BJ (cell line): Measurements from ENCODE around the gene NDUFB6. TPM values are rescaled to one million over a fixed set of nuclear protein-coding genes. Genes with fewer than 3 reads are reported as not detected.

Source experiments
- CTCF ChIA-PET: fragments of 350-600 bp; formaldehyde crosslinking; extraction: SDS; loops from one replicate; lab custom pipeline; 2021; ENCODE audit warnings: antibody characterized with exemption, inconsistent platforms; lab: Yijun Ruan, JAX
- POLR2A ChIA-PET: fragments of 300-600 bp; sonication (Branson Sonifier 250); formaldehyde crosslinking; extraction: SDS; loops from one replicate; lab custom pipeline; 2021; ENCODE audit warnings: antibody characterized with exemption; lab: Charles Lee
- DNase-seq: peaks from one replicate; pipeline ENCODE4 v3.0.0-alpha.2; 2011; ENCODE audit warnings: low read depth
- H3K27me3 ChIP-seq: 2 replicates; pipeline ENCODE4 v1.6.0; 2011; ENCODE audit warnings: low read length; ENCODE audit not compliant: control insufficient read depth, insufficient read depth
- H3K36me3 ChIP-seq: 2 replicates; pipeline ENCODE4 v1.5.1; 2011; ENCODE audit warnings: low read length; ENCODE audit not compliant: control insufficient read depth, insufficient read depth
- H3K4me3 ChIP-seq: 2 replicates; pipeline ENCODE4 v1.5.1; 2011; ENCODE audit warnings: low read depth, mild to moderate bottlenecking, control low read depth, low read length
- polyA plus RNA-seq: library from polyadenylated mRNA; depleted of rRNA; stranded (reverse); fragments of >200 nt; gene quantifications from 2 replicates; pipeline ENCODE4 v1.2.3, GENCODE V29; 2011
- TF ChIP-seq, protein P1 (sequence below): IDR thresholded peaks from 2 replicates; pipeline ENCODE4 v1.5.1; 2011; ENCODE audit warnings: low read depth, mild to moderate bottlenecking, control low read depth, inconsistent platforms, low read length, moderate library complexity; ENCODE audit not compliant: insufficient read depth

The NDUFB6 gene
- polyA plus RNA-seq, 1 experiment, result 72.5 TPM

DNA sequence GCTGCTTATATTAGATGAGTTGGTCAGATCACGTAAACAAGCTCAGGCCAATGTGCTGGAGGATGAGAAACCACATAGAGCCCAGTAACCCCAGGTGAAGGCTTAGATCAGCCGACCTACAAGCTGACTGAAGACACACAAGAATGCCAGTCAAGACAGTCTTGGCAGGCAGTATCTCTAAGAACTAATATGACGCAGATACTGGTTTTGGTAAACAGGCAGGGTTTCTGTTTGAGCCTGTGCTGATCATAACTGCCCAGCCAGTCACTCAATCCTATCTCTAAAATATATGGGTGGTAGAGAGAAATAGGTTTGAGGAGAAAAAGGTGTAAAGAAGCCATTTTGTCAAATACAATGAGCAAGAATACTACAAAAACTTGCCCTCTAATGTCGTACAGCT is 39.1 kb downstream of the NDUFB6 start:
- H3K4me3 ChIP-seq, result no peak overlapping the region
- no peaks in the 10 kb centered on the region; the same call in 1 of the 2 replicates for H3K36me3 ChIP-seq
- no peak for DNase-seq
- ChIA-PET POLR2A (interaction anchor here (0.5 kb wide), 1 partner anchor 82 kb away, joined by 5 read pairs; no protein-coding TSS in a partner anchor), CTCF (interaction anchor here (1.1 kb wide), 1 partner anchor 48 kb away, joined by 3 read pairs; no protein-coding TSS in a partner anchor)
- TF ChIP-seq, protein P1, sequence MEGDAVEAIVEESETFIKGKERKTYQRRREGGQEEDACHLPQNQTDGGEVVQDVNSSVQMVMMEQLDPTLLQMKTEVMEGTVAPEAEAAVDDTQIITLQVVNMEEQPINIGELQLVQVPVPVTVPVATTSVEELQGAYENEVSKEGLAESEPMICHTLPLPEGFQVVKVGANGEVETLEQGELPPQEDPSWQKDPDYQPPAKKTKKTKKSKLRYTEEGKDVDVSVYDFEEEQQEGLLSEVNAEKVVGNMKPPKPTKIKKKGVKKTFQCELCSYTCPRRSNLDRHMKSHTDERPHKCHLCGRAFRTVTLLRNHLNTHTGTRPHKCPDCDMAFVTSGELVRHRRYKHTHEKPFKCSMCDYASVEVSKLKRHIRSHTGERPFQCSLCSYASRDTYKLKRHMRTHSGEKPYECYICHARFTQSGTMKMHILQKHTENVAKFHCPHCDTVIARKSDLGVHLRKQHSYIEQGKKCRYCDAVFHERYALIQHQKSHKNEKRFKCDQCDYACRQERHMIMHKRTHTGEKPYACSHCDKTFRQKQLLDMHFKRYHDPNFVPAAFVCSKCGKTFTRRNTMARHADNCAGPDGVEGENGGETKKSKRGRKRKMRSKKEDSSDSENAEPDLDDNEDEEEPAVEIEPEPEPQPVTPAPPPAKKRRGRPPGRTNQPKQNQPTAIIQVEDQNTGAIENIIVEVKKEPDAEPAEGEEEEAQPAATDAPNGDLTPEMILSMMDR, result no peak
- no peaks in the 10 kb centered on the region for H3K27me3 ChIP-seq

DNA sequence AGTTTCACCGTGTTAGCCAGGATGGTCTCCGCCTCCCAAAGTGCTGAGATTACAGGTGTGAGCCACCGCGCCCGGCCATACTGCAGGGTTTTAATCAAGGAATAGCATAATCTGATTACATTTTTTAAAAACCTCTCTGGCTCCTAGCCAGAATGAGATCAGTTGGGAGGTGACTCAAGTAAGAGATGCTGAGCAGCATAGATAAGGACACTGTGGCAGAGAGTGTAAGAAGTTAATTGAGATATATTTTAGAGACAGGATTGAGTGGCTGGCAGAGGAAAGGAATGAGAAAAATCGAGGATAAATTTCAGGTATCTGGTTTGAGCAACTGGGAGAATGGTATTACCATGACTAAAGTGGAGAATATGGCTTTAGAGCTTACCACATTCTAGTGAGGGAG is 39.6 kb downstream of the NDUFB6 start:
- TF ChIP-seq, protein P1, result no peak
- POLR2A ChIA-PET, result interaction anchor here (0.5 kb wide), 1 partner anchor 82 kb away, joined by 5 read pairs; no protein-coding TSS in a partner anchor
- Histone ChIP-seq H3K27me3 (no peaks in the 10 kb centered on the region), H3K36me3 (no peaks in the 10 kb centered on the region), H3K4me3 (no peak overlapping the region)
- CTCF ChIA-PET, result interaction anchor here (1.0 to 1.6 kb wide), 3 partner anchors 12 to 154 kb away, joined by 3 to 6 read pairs (median 5); no protein-coding TSS in a partner anchor
- no peak for DNase-seq

DNA sequence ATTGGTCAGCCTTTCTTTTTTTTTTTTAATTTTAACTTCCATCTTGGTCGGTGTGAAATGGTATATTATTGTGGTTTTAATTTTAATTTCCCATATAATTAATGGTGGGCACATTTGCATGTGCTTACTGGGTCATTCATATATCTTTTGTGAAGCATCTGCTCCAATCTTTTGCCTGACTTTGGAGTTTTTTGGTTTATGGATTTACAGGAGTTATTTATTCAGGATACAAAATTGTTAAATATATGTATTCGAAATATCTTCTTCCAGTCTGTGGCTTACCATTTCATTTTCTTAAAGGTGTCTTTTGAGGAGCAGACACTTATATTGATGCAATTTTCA is 46.3 kb downstream of the NDUFB6 start:
- H3K27me3 ChIP-seq, result no peaks in the 10 kb centered on the region
- TF ChIP-seq, protein P1, result no peak
- peak overlapping the region; percentile 68 for H3K4me3 ChIP-seq
- no peak for DNase-seq
- POLR2A ChIA-PET, result interaction anchor here (0.6 kb wide), 2 partner anchors 25 to 66 kb away, joined by 4 to 14 read pairs; no protein-coding TSS in a partner anchor
- no peaks in the 10 kb centered on the region for H3K36me3 ChIP-seq
- CTCF ChIA-PET, result interaction anchor here (0.7 to 3.6 kb wide), 6 partner anchors 14 to 148 kb away, joined by 3 to 41 read pairs (median 3); no protein-coding TSS in a partner anchor

DNA sequence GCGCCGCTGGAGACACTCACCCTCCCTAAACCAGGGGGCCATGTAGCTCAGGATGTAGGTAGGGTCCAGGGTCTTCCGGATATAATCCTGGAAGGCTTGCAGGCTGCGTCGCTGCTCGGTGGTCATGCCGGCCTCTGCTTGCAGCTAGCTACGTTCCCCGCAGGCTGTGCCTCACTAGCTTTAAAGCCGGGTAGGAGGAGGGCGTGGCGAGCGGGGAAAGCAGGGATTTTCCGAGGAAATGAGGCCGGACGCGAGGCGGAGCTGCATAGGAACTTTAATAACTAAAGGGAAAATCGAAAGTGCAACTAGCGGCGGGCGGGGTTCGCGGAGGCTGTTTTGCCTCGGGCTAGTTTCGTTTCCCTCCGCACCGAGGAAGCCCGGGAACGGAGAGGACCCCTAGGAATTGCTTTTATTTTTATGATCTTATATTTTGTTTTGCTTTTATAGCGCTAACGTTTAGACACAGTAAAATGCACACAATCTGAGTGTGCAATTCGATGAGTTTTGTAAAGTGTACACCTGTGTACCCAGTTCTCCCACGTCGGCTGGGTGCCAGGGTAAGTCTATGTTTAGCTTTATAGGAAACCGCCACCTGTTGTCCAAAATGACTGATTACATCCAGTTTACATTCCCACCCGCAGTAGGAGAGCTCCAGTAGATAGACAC is 46.8 kb downstream of the NDUFB6 start, which contains the start of gene RIGI:
Gene RIGI (minus strand): TSS at position 156 of the 666 bp plus-strand sequence. CDS start 30 bp downstream, at position 126.
- TF ChIP-seq, protein P1, result peak; percentile 37
- Histone ChIP-seq H3K4me3 (peak within 1 kb of the TSS; percentile 68), H3K27me3 (no peaks in the 10 kb centered on the region), H3K36me3 (no peaks in the 10 kb centered on the region)
- ChIA-PET POLR2A (interaction anchor here (0.6 kb wide), 2 partner anchors 25 to 475 kb away, joined by 14 to 15 read pairs; no protein-coding TSS in a partner anchor), CTCF (interaction anchor here (0.7 to 3.6 kb wide), 10 partner anchors 10 to 442 kb away, joined by 3 to 41 read pairs (median 3); no protein-coding TSS in a partner anchor)
- DNase-seq, result peak; percentile 59

DNA sequence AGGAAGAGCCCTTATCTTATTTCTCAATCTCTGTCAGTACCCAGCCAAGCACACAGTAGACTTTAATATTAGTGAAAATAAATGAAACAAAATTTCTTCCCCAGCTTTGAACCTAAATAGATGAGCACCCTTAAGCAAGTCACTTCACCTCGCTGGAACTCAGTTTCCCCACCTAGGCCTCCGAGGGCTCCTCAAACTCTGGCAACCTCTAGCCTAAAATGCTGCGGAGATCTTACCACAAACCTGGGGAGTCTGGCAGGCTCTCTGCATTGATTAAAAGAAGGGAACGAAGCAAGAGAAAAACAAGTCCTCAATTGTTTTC is 47.3 kb downstream of the NDUFB6 start:
- CTCF ChIA-PET, result interaction anchor here (1.0 to 3.6 kb wide), 7 partner anchors 9 to 442 kb away, joined by 3 to 41 read pairs (median 3); no protein-coding TSS in a partner anchor
- Histone ChIP-seq H3K4me3 (peak overlapping the region; percentile 68), H3K36me3 (no peaks in the 10 kb centered on the region), H3K27me3 (no peaks in the 10 kb centered on the region)
- DNase-seq, result no peak
- POLR2A ChIA-PET, result no interaction called here
- TF ChIP-seq, protein P1, result no peak
